ENCODE results near the gene LPAR5. TPM values are rescaled to one million over a fixed set of nuclear protein-coding genes. Genes with fewer than 3 reads are reported as not detected.

Gene LPAR5
- total and polyA plus RNA-seq, 2 experiments from 2014 or later = 0.32 to 0.38 TPM

GRCh38 chr12:6641131-6641530, 5.4 kb upstream of the LPAR5 start:
- ATAC-seq (no peak), DNase-seq (ENCODE audit: low spot score) (no peak)
- Histone ChIP-seq H4K20me1 (replicated peaks; ENCODE audit: insufficient read depth) (no peaks in the 10 kb centered on the region), H3K79me2 (replicated peaks; ENCODE audit: insufficient read depth) (no peaks in the 10 kb centered on the region), H3K36me3 (ENCODE audit: insufficient read depth) (no peaks in the 10 kb centered on the region), H3K4me2 (no peak overlapping the region), H3K9me2 (ENCODE audit: insufficient read depth) (no peaks in the 10 kb centered on the region), H3F3A (replicated peaks; ENCODE audit: low read depth) (0 out of 2 replicates have a peak, but pooled peaks cover 2% of the 10 kb centered on the region), H3K27me3 (ENCODE audit: insufficient read depth) (peaks cover 20% of the 10 kb centered on the region), H3K4me1 (ENCODE audit: insufficient read depth) (peaks cover 10% of the 10 kb centered on the region; the same call in 1 of the 2 replicates), H3K27ac (ENCODE audit: low read depth) (no peak overlapping the region), H3K4me3 (no peak overlapping the region), H2AFZ (no peak overlapping the region)
- Mint-ChIP-seq H3K27me3 (ENCODE audit: insufficient read depth, low read depth, poor library complexity) (peaks cover 18% of the 10 kb centered on the region), H3K27ac (no peak overlapping the region), H3K4me1 (peaks cover 12% of the 10 kb centered on the region), H3K9me3 (no peaks in the 10 kb centered on the region), H3K36me3 (ENCODE audit: low read depth) (no peaks in the 10 kb centered on the region; the same call in 2 of the 3 replicates), H3K4me3 (no peak overlapping the region)
- no peak for TF ChIP-seq CTCF (conservative IDR thresholded peaks at IDR 0.05; ENCODE audit: low read depth in 2 of 2)
- no peak for TF ChIP-seq ZNF114 (CRISPR knock-in tag; IDR thresholded peaks at IDR 0.05)
- TF ChIP-seq ZNF462 (CRISPR knock-in tag; IDR thresholded peaks at IDR 0.05) = no peak
- no peak for TF ChIP-seq STAT1 (IDR thresholded peaks at IDR 0.05; ENCODE audit: unreplicated experiment)
- TF ChIP-seq ZNF331 (CRISPR knock-in tag; IDR thresholded peaks at IDR 0.05; ENCODE audit: low read depth) = no peak
- no peak for TF ChIP-seq EZH2 (IDR thresholded peaks at IDR 0.05; ENCODE audit: low read depth, unreplicated experiment)
- no peak for TF ChIP-seq REST (IDR thresholded peaks at IDR 0.05; ENCODE audit: unreplicated experiment)
- no peak for TF ChIP-seq NANOG (IDR thresholded peaks at IDR 0.05; ENCODE audit: borderline replicate concordance)
- TF ChIP-seq JUNB (IDR thresholded peaks at IDR 0.05; ENCODE audit: unreplicated experiment) = no peak
- TF ChIP-seq EZH2phosphoT487 (IDR thresholded peaks at IDR 0.05; ENCODE audit: unreplicated experiment) = no peak
- TF ChIP-seq CREB1 (CRISPR knock-in tag; IDR thresholded peaks at IDR 0.05; ENCODE audit: low read depth) = no peak
- no peak for TF ChIP-seq POLR2AphosphoS5 (IDR thresholded peaks at IDR 0.05; ENCODE audit: low read depth)
- TF ChIP-seq ETS1 (IDR thresholded peaks at IDR 0.05) = no peak
